Astrocyte of the cerebellum (primary cell): ENCODE results near the gene COL19A1.

ENCODE experiments used
- DNase-seq: peaks from one replicate; pipeline ENCODE4 v3.0.0-alpha.2; 2011; ENCODE audit warnings: low read depth
- H3K4me3 ChIP-seq: 2 replicates; pipeline ENCODE4 v1.5.1; 2011; ENCODE audit warnings: mild to moderate bottlenecking, low read depth, low read length, moderate library complexity
- in situ Hi-C: cut with HindIII; loops from 2 replicates; pipeline ENCODE4 v1.10.0; 2017; ENCODE audit warnings: low sequenced_read_pairs
- TF ChIP-seq, protein P1 (sequence below): IDR thresholded peaks from 2 replicates; pipeline ENCODE4 v1.5.1; 2012; ENCODE audit warnings: low read length, low read depth, moderate library complexity, mild to moderate bottlenecking; ENCODE audit errors: missing control alignments

COL19A1 gene

DNA sequence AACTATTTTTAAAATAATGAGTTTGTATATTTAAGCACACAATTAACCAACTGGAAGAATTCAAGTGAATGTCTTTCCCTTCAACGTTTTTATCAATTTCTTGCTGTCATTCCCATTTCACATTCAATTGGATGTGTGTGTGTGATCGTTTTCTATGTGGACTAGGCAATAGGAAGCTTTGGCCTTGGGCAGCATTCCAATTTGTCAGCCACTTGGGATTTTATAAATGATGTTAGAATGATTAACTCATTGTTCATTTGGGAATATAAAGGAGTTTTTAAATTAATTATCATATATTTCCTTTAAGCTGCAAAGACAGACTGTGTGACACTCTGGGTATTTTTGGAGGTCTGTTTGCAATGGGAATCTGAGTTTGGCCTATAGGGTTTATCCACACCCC lies 274.1 kb downstream of the COL19A1 start:
- in situ Hi-C loops = no loop called here
- no peak overlapping the region for H3K4me3 ChIP-seq
- TF ChIP-seq, protein P1, sequence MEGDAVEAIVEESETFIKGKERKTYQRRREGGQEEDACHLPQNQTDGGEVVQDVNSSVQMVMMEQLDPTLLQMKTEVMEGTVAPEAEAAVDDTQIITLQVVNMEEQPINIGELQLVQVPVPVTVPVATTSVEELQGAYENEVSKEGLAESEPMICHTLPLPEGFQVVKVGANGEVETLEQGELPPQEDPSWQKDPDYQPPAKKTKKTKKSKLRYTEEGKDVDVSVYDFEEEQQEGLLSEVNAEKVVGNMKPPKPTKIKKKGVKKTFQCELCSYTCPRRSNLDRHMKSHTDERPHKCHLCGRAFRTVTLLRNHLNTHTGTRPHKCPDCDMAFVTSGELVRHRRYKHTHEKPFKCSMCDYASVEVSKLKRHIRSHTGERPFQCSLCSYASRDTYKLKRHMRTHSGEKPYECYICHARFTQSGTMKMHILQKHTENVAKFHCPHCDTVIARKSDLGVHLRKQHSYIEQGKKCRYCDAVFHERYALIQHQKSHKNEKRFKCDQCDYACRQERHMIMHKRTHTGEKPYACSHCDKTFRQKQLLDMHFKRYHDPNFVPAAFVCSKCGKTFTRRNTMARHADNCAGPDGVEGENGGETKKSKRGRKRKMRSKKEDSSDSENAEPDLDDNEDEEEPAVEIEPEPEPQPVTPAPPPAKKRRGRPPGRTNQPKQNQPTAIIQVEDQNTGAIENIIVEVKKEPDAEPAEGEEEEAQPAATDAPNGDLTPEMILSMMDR = no peak

DNA sequence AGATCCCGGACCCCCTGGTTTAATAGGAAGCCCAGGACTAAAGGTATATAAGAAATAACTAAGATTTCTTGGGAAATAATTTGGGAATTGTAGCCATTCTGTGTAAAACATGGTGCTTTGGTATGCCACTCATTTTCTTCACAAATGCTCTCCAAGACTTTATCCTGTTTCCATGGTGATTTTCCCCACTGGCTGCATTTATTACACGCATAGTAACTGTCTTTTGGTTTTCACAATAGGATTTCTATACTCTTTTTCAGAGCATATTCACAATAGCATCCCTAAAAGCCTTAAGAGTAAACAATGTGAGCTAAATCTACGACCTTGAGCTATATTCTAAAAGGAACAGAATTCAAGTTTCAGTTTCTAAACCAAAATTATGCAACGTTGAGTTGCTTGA lies 275.7 kb downstream of the COL19A1 start:
- no peak for DNase-seq
- in situ Hi-C loops = no loop called here
- no peak overlapping the region for H3K4me3 ChIP-seq
- TF ChIP-seq, protein P1 = no peak

More for the DNA sequence above, 274.1 kb downstream of the COL19A1 start:
- DNase-seq = no peak

DNA sequence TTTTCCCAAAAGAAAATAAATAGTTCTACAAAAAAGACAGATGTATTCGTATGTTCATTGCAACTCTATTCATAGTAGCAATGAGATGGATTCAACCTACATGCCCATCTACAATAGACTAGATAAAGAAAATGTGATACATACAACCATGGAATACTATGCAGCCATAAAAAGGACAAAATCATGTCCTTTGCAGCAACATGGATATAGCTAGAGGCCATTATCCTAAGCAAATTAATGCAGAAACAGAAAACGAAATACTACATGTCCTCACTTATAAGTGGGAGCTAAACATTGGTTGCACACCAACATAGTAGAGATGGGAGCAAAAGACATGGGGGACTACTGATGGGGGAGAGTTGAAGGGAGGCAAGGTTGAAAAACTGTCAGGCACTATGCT lies 278.8 kb downstream of the COL19A1 start:
- in situ Hi-C loops = no loop called here
- no peak for DNase-seq
- TF ChIP-seq, protein P1 = no peak
- H3K4me3 ChIP-seq = no peak overlapping the region

DNA sequence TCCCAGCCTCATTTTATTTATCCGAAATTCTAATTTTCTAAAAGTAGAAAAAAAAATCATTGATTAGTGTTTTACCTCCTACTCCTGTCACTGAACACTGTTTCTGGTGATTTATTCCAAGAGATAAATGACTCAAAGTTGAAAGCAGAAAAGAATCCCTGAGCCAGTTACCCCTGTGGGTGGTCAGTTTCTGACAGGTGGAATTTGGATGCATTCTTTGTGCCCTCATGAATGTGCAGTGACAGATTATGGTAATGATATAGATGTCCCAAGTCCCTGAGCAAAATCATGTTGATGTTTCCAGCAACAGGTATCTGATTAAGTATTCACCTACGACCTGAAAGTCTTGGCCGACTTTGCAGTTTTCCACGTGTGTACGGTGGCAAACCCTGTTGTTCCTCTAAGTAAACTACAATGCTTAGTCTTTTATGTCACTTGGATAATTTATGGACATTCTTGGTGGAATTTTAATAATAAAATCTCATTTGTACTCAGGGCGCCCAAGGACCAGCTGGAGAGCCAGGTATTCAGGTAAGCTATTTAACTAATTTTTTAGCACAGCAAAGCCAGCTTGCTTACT lies 282.9 kb downstream of the COL19A1 start:
- in situ Hi-C loops = no loop called here
- no peak for DNase-seq
- H3K4me3 ChIP-seq = no peak overlapping the region
- TF ChIP-seq, protein P1 = no peak

DNA sequence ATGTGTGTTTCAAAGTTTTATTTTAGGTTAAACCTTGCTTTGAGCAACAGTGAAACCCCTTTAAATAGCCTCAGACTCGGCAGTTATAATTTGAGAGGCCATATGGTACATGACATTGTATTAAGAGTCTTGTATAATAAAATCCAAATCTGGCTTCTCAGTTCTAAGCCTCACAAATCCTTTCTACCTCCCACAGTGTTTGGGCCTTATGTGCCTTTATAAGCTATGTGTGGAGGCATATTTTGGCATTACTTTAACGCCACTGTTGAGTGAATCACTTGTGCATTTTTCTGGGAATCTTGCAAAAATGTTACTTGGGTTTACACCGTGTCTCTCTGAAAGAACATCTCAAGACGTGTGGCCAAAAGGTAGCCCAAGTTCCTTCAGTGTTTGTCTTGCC lies 284.2 kb downstream of the COL19A1 start:
- no peak for DNase-seq
- TF ChIP-seq, protein P1 = no peak
- in situ Hi-C loops = no loop called here
- no peak overlapping the region for H3K4me3 ChIP-seq

DNA sequence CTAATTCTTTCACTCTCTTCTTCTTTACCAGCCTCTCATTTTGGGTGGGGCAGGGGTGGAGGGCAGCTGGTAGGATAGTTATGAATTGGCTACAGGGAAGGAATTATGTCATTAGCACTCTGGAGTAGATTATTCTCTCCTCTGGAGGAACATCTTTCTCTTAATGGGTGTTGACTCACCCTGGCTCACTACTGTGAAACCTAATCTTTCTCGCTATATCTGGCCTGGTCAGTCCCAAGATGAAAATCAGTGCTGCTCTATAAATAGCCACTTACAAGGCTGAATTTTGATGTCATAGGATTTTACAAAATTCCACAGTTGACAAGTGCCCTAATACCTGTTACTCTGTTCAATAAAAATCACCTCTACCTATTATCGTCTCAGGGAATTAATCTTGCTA lies 285.3 kb downstream of the COL19A1 start:
- no peak for DNase-seq
- TF ChIP-seq, protein P1 = no peak
- in situ Hi-C loops = no loop called here
- H3K4me3 ChIP-seq = no peak overlapping the region
